AG10803 (cell line): ENCODE results near the gene PEX3.

ENCODE experiments used
- DNase-seq: peaks from one replicate; pipeline ENCODE4 v3.0.0; 2010; ENCODE audit warnings: low read depth
- H3K4me3 ChIP-seq: 2 replicates; pipeline ENCODE4 v1.5.1; 2011; ENCODE audit warnings: mild to moderate bottlenecking, low read length, control low read depth
- CTCF ChIP-seq: conservative IDR thresholded peaks from 2 replicates; pipeline ENCODE4 v1.5.1; 2011; ENCODE audit warnings: mild to moderate bottlenecking, low read length, control low read depth, inconsistent platforms

Gene PEX3

GRCh38 chr6:143490775-143491174 lies 40.2 kb downstream of the PEX3 start:
- no peak for DNase-seq
- H3K4me3 ChIP-seq = no peak overlapping the region

GRCh38 chr6:143496974-143497373 lies 46.4 kb downstream of the PEX3 start:
- DNase-seq = no peak
- no peak for TF ChIP-seq CTCF
- H3K4me3 ChIP-seq = no peak overlapping the region

More at GRCh38 chr6:143490775-143491174, 40.2 kb downstream of the PEX3 start:
- no peak for TF ChIP-seq CTCF

- DNase-seq = no peak
- no peak overlapping the region for H3K4me3 ChIP-seq
- no peak for TF ChIP-seq CTCF
These were observed 47.8 kb downstream of the PEX3 start for GRCh38 chr6:143498428-143498827.

GRCh38 chr6:143501851-143502250 lies 51.2 kb downstream of the PEX3 start:
- DNase-seq = peak; percentile 2
- H3K4me3 ChIP-seq = no peak overlapping the region
- peak; percentile 19 for TF ChIP-seq CTCF

GRCh38 chr6:143504369-143504768 lies 53.8 kb downstream of the PEX3 start:
- no peak overlapping the region for H3K4me3 ChIP-seq
- TF ChIP-seq CTCF = no peak
- no peak for DNase-seq

- DNase-seq = no peak
- no peak for TF ChIP-seq CTCF
- H3K4me3 ChIP-seq = no peak overlapping the region
These were observed 54.5 kb downstream of the PEX3 start for GRCh38 chr6:143505111-143505510.

- no peak overlapping the region for H3K4me3 ChIP-seq
- no peak for DNase-seq
- no peak for TF ChIP-seq CTCF
These were observed 54.9 kb downstream of the PEX3 start for GRCh38 chr6:143505537-143505936.
